GM18520 (cell line): Measurements from ENCODE around the gene PTS.
"Not testable (repeated sequence)": the region's sequence is repeated elsewhere in the genome, so short reads cannot be mapped to it uniquely, and the experiment has no call there.

Experiments
- ATAC-seq: cut with Tn5 transposase; IDR thresholded peaks from one replicate; pipeline ENCODE4 v1.9.1; 2021; ENCODE audit not compliant: unreplicated experiment

PTS gene

GRCh38 chr11:112226062-112226830 is at the start of gene PTS:
Gene PTS (plus strand): TSS chr11:112226428. CDS start chr11:112226444, 16 bp downstream.
- ATAC-seq: peak; percentile 91

- ATAC-seq: no peak
Measured at GRCh38 chr11:112177589-112177988, 48.6 kb upstream of the PTS start.

GRCh38 chr11:112178428-112178827 is 47.8 kb upstream of the PTS start:
- ATAC-seq: no peak

GRCh38 chr11:112178936-112179335 is 47.3 kb upstream of the PTS start:
- no peak for ATAC-seq

GRCh38 chr11:112179601-112180000 is 46.6 kb upstream of the PTS start:
- ATAC-seq: peak; percentile 81

GRCh38 chr11:112182867-112183266 is 43.4 kb upstream of the PTS start:
- no peak for ATAC-seq

GRCh38 chr11:112185883-112186282 is 40.3 kb upstream of the PTS start:
- no peak for ATAC-seq

- no peak for ATAC-seq
Measured at GRCh38 chr11:112186304-112186703, 39.9 kb upstream of the PTS start.

GRCh38 chr11:112195113-112195512 is 31.1 kb upstream of the PTS start:
- not testable (repeated sequence) for ATAC-seq

- ATAC-seq: no peak
Measured at GRCh38 chr11:112195951-112196351, 30.3 kb upstream of the PTS start.

GRCh38 chr11:112196519-112197087 is 29.6 kb upstream of the PTS start:
- no peak for ATAC-seq

GRCh38 chr11:112199101-112199500 is 27.1 kb upstream of the PTS start:
- not testable (repeated sequence) for ATAC-seq

- ATAC-seq: no peak
Measured at GRCh38 chr11:112200252-112200651, 26.0 kb upstream of the PTS start.

- no peak for ATAC-seq
Measured at GRCh38 chr11:112206071-112206470, 20.2 kb upstream of the PTS start.

GRCh38 chr11:112210890-112211289 is 15.3 kb upstream of the PTS start:
- ATAC-seq: no peak

GRCh38 chr11:112211536-112211935 is 14.7 kb upstream of the PTS start:
- no peak for ATAC-seq

GRCh38 chr11:112212290-112212689 is 13.9 kb upstream of the PTS start:
- ATAC-seq: no peak

- no peak for ATAC-seq
Measured at GRCh38 chr11:112212710-112213109, 13.5 kb upstream of the PTS start.

GRCh38 chr11:112213753-112214152 is 12.5 kb upstream of the PTS start:
- no peak for ATAC-seq

- no peak for ATAC-seq
Measured at GRCh38 chr11:112215621-112216020, 10.6 kb upstream of the PTS start.

- ATAC-seq: no peak
Measured at GRCh38 chr11:112216561-112217105, 9.6 kb upstream of the PTS start.

- ATAC-seq: peak; percentile 94
Measured at GRCh38 chr11:112219476-112220232, 6.6 kb upstream of the PTS start.
